Skeletal muscle satellite cell (primary cell): Measurements from ENCODE around the gene IGFL4.

Experiments
- H3K27me3 ChIP-seq: 2 replicates; pipeline ENCODE4 v1.7.0; 2013; ENCODE audit warnings: low read length; ENCODE audit not compliant: control insufficient read depth, insufficient read depth
- H3K36me3 ChIP-seq: 2 replicates; pipeline ENCODE4 v1.7.0; 2013; ENCODE audit warnings: mild to moderate bottlenecking, control low read depth, low read length; ENCODE audit not compliant: insufficient read depth
- H3K4me1 ChIP-seq: 2 replicates; pipeline ENCODE4 v1.7.0; 2013; ENCODE audit warnings: low read length; ENCODE audit not compliant: control insufficient read depth, insufficient read depth
- H3K4me2 ChIP-seq: 2 replicates; pipeline ENCODE4 v1.7.0; 2013; ENCODE audit warnings: mild to moderate bottlenecking, low read length
- H3K4me3 ChIP-seq: 2 replicates; pipeline ENCODE4 v1.7.0; 2013; ENCODE audit warnings: low read length
- H3K9ac ChIP-seq: 2 replicates; pipeline ENCODE4 v1.7.0; 2013; ENCODE audit warnings: mild to moderate bottlenecking, low read depth, low read length, moderate library complexity
- H3K9me3 ChIP-seq: replicated peaks from 2 replicates; pipeline ENCODE4 v1.7.0; 2013; ENCODE audit warnings: mild to moderate bottlenecking, control low read depth, low read length
- small RNA-seq: library from RNA; depleted of rRNA; stranded (forward); fragments of <200 nt; gene quantifications from one replicate; pipeline ENCODE3, GENCODE V24; 2012

Gene IGFL4

DNA sequence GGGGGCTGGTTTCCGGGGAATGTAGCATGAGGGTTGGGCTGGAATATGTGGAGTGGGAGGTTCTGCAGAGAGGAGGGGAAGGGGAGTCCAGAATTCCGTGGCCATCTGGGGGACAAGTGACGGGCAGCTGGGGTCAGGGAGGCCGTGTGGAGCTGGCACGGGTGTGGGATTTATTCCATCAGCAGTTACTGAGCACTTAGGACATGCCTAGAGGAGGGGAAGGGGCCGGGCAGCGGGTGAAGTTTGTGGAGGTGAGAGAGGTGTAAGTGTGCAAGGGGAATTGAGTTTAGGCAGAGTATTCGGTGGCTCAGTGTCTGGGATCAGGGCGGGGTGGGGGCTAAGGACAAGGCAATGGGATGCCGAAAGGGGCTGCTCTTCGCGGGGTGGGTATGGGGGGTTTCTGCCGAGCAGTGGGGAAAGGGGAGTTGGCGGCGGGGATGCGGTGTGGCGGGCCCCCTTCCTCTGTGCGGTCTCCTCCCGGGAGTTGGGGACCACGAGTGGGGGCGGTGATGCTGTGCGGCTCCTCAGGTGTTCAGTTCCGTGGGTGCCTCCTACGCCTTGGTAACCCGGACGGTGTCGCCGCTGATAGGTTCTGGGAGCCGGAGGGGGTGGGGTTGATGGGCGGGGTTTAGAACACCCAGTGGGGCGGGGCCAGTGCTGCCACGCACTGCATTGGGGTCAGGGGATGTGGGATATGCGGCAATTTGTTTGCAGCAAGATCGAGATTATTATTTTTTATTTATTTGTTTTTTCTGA lies 40.1 kb downstream of the IGFL4 start:
- Histone ChIP-seq H3K36me3 (peaks cover 4% of the 10 kb centered on the region), H3K4me2 (no peak overlapping the region), H3K9ac (no peak overlapping the region), H3K4me3 (no peak overlapping the region), H3K9me3 (no peaks in the 10 kb centered on the region), H3K27me3 (no peaks in the 10 kb centered on the region), H3K4me1 (peaks cover 5% of the 10 kb centered on the region)

DNA sequence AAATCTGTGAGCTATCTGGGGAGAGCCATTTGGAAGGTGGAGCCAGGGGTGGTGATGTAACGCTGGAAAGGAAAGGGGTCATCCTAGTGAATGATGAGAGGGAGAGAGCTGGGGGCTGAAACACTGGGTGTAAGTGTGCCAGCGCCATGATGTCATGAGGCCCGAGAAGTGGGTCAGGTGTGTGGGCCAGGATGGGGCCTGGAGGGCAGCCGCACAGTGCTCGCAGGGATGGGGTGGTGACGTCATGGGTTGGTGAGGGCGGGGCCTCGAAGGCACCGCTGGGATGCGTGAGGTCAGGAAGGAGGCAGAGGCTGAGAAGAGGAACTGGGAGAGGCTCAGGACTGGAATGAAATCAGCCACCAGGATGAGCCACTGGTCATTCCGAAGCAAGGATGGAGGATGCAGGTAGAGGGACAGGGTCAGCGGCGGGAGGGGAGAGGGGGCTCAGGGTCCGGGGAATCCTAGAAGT lies 41.1 kb downstream of the IGFL4 start:
- Histone ChIP-seq H3K4me3 (no peak overlapping the region), H3K36me3 (peaks cover 4% of the 10 kb centered on the region), H3K9ac (no peak overlapping the region), H3K4me1 (peaks cover 5% of the 10 kb centered on the region), H3K4me2 (peak overlapping the region; percentile 5), H3K27me3 (no peaks in the 10 kb centered on the region), H3K9me3 (no peaks in the 10 kb centered on the region)

DNA sequence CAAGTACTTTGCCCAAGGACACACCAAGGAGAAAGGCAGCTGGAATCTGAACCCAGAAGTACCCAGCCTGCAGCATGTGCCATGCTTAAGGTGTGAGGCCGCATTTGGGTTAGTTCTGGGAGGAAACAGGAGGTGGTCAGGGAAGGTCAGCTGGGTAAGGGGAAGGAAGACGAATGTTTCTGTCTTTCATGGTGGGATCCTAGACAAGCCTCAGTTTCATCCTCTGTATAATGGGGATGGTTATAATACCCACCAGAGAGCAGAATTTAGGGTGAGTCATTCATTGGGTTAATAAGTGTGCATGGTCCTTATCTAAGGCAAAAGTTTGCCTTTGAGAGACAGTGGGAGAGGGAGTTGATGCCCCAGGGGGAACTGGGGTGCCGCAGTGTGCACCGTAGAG lies 42.0 kb downstream of the IGFL4 start:
- Histone ChIP-seq H3K9ac (no peak overlapping the region), H3K4me3 (no peak overlapping the region)

DNA sequence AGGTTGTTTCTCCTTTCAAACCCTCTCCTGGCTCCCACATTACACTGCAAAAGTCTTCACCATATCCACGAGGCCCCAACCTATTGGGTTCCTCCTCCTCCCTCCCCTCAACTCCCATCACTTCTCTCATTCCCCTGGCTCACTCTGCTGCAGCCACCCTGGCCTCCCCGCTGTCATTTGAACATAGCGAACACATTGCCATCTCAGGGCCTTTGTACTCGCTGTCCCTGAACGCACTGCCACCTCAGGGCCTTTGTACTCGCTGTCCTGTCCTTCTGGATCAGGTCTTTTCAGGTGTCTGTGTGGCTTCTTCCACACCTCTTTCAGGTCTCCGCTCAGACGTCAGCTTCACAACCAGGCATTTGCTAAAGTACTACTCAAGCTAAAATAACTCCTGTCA lies 43.9 kb downstream of the IGFL4 start:
- no peak overlapping the region for H3K4me2 ChIP-seq

More for the DNA sequence above, 42.0 kb downstream of the IGFL4 start:
- Histone ChIP-seq H3K27me3 (no peaks in the 10 kb centered on the region), H3K4me2 (no peak overlapping the region), H3K9me3 (no peaks in the 10 kb centered on the region), H3K4me1 (peaks cover 5% of the 10 kb centered on the region), H3K36me3 (peaks cover 4% of the 10 kb centered on the region)

DNA sequence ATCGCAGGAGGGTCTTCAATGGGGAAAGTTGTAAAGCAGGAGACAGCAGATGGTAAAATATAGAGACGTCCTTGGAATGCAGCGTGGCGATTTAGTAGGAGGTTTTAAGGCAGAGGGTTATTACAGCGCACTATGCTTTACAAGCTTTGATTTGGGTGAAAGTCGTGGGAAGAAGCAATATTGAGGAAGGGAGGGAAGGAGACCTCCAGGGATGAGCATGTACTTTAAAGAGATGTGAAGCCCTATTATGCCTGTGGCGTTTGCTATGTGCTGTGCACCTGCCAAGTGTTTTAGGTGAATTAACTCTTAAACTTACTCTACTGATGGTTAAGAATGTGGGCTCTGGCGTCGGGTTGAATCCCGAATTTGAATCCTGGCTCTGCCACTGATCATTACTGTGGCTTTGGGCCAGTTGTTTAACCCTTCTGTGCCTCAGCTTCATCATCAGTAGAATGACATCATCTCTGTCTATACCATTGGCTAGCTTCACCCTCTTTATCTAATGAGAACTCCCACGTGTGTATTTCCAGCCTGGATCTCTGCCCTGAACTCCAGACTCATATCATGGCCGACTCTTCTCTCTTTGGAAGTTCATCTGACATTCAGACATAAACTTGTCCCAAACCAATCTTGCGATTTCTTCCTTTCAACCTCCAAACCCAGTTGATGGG lies 45.0 kb downstream of the IGFL4 start:
- peaks cover 5% of the 10 kb centered on the region for H3K27me3 ChIP-seq
- peak overlapping the region; percentile 85 for H3K4me3 ChIP-seq
- peak overlapping the region; percentile 95 for H3K4me2 ChIP-seq
- no peaks in the 10 kb centered on the region for H3K36me3 ChIP-seq
- no peaks in the 10 kb centered on the region for H3K9me3 ChIP-seq
- peaks cover 5% of the 10 kb centered on the region for H3K4me1 ChIP-seq
- peak overlapping the region; percentile 86 for H3K9ac ChIP-seq

More for the DNA sequence above, 43.9 kb downstream of the IGFL4 start:
- H3K4me1 ChIP-seq, result peaks cover 5% of the 10 kb centered on the region
- no peak overlapping the region for H3K9ac ChIP-seq
- no peaks in the 10 kb centered on the region for H3K9me3 ChIP-seq
- no peak overlapping the region for H3K4me3 ChIP-seq
- no peaks in the 10 kb centered on the region for H3K27me3 ChIP-seq
- peaks cover 4% of the 10 kb centered on the region for H3K36me3 ChIP-seq

DNA sequence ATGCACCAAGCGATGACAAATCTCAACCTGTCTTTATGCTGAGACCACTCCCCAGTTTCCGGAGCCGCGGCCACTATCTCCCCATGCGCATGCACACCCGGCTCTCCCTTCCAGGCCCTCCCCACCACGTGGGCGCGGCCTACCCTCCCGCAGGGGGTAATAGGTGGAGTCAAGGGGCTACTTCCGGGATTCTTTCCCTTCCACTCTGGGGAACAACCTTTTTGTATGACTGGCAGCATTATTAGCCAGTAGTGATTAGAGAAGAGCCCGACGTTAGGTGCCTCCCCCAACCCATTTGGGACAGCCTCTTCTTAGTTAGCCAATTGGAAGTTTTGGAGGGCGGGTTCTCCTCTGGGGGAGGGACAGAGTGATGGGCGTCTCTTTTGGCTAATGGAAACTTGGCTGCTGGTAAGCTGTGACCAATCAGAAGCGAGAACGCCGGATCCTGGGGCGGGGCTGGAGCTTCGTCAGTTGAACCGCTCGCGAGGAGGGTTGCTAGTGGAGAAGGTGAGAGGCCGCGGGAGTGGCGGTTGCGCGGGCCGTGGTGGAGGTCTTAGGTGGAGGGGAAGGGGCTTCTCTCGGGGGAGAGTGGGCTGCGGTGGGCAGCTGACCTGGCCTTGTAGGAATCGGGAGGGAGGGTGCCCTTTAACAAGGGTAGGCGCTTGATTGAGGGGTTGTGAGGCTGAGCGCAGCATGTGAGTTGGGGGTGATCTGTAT lies 45.6 kb downstream of the IGFL4 start, which contains the start of gene CCDC61:
Gene CCDC61, plus strand, starts transcription at position 470 of the 717 bp plus-strand sequence. CDS start 7,552 bp downstream, outside the sequence.
- no peaks in the 10 kb centered on the region for H3K36me3 ChIP-seq
- peak within 1 kb of the TSS; percentile 95 for H3K4me2 ChIP-seq
- peaks cover 5% of the 10 kb centered on the region for H3K4me1 ChIP-seq
- peak within 1 kb of the TSS; percentile 85 for H3K4me3 ChIP-seq
- H3K9me3 ChIP-seq, result no peaks in the 10 kb centered on the region
- peaks cover 12% of the 10 kb centered on the region for H3K27me3 ChIP-seq
- peak within 1 kb of the TSS; percentile 86 for H3K9ac ChIP-seq

DNA sequence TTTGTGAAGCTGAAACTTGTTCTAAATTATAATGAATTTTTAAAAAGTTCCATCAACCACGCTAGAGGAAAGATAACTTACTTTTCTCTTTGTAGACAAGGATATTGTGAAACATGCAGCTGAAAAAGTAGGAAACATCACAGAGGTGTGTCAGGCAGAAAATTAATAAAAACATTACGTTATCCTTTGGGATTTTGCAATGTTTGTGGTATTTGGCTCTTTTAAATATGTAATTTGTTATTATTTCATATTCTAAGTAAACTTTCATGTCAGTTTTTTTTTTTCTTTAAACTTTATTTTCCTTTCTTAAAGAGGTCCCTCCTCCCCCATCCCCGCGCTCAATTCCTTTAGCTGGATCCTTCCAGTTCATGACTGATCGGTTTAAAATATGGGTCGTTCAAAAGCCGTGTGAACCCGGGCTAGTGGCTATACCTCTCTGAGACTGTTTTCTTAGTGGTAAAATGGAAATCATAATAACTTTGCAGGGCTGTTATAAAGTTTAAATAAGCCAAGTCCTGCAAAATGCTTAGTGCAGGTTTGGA lies 46.3 kb downstream of the IGFL4 start:
- Histone ChIP-seq H3K9me3 (no peaks in the 10 kb centered on the region), H3K9ac (peak overlapping the region; percentile 55), H3K36me3 (no peaks in the 10 kb centered on the region), H3K4me3 (peak overlapping the region; percentile 74), H3K4me1 (peaks cover 5% of the 10 kb centered on the region), H3K4me2 (peak overlapping the region; percentile 87), H3K27me3 (peaks cover 16% of the 10 kb centered on the region)

DNA sequence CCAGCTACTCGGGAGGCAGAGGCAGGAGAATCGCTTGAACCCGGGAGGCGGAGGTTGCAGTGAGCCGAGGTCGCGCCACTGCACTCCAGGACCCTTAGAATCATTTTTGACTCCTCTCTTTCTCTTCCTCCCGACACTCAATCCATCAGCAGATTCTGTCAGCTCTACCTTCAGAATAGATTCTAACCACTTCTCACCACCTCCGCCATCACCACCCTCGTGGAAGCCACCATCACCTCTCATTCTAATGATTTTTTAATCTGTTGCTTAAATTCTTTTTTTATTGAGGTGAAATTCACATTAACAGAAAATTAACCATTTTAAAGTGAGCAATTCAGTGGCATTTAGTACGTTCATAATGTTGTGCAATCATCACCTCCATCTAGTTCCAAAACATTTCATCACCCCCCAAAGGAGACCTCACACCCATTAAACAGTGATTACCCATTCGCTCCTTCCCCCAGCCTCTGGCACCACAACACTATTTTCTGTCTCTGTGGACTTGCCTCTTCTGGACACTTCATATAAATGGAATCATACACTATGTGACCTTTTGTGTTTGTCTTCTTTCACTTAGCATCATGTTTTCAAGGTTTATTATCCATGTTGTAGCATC lies 50.6 kb downstream of the IGFL4 start:
- Histone ChIP-seq H3K27me3 (peaks cover 26% of the 10 kb centered on the region), H3K4me2 (no peak overlapping the region), H3K9me3 (no peaks in the 10 kb centered on the region), H3K4me1 (no peaks in the 10 kb centered on the region), H3K36me3 (no peaks in the 10 kb centered on the region), H3K9ac (no peak overlapping the region), H3K4me3 (no peak overlapping the region)

Small RNAs within 50 kb of the gene (small RNA-seq; reads per million reads assigned to genes)
- 3.3 reads per million, percentile 79 among the genes with 10 or more reads in this experiment for gene MIR769
